HL-60 (cell line): ENCODE data around the gene HBE1.
"Not testable (repeated sequence)": the region's sequence is repeated elsewhere in the genome, so short reads cannot be mapped to it uniquely, and the experiment has no call there.

Experiments used
- DNase-seq, 2 experiments: peaks; one replicate each; pipeline ENCODE4 v3.0.0-alpha.2; 2010 to 2020; ENCODE audit warnings: low read depth in 1 of 2, low spot score in 1 of 2
- H3K27ac ChIP-seq: fragments of 250-450 bp; sonication (Bioruptor Pico); replicated peaks from 2 replicates; pipeline ENCODE4 v1.5.1; 2020; ENCODE audit warnings: mild to moderate bottlenecking, moderate library complexity
- H3K27me3 ChIP-seq: fragments of 250-450 bp; sonication (Bioruptor Pico); 2 replicates; pipeline ENCODE4 v1.5.1; 2021; ENCODE audit warnings: mild to moderate bottlenecking, moderate library complexity; ENCODE audit not compliant: insufficient read depth, poor library complexity, severe bottlenecking
- H3K4me3 ChIP-seq: replicated peaks from 2 replicates; pipeline ENCODE4 v1.5.1; 2011; ENCODE audit warnings: mild to moderate bottlenecking, control low read depth, low read length; ENCODE audit not compliant: insufficient read depth
- CTCF ChIP-seq: IDR thresholded peaks from one replicate; pipeline ENCODE4 v1.5.1; 2011; ENCODE audit warnings: low read length, control low read depth, inconsistent platforms; ENCODE audit not compliant: insufficient read depth
- GABPA ChIP-seq: IDR thresholded peaks from 2 replicates; pipeline ENCODE4 v1.6.1; 2012; ENCODE audit warnings: low read depth
- POLR2AphosphoS5 ChIP-seq: IDR thresholded peaks from 2 replicates; pipeline ENCODE4 v1.6.1; 2012; ENCODE audit warnings: low read depth
- REST ChIP-seq: IDR thresholded peaks from 2 replicates; pipeline ENCODE4 v1.6.1; 2012; ENCODE audit warnings: low read depth; ENCODE audit not compliant: insufficient replicate concordance
- SPI1 ChIP-seq: IDR thresholded peaks from 2 replicates; pipeline ENCODE4 v1.6.1; 2012; ENCODE audit warnings: low read depth, mild to moderate bottlenecking, borderline replicate concordance
- long read RNA-seq: library from polyadenylated mRNA; unstranded; transcript quantifications from one replicate; pipeline ENCODE4 v2.0.0, GENCODE V29; 2020

The HBE1 gene
- long read RNA-seq = 0 reads

- DNase-seq = no peak
- H3K4me3 ChIP-seq = no peak within 1 kb of the TSS
- no peaks in the 10 kb centered on the region for H3K27me3 ChIP-seq
- no peak within 1 kb of the TSS for H3K27ac ChIP-seq
- TF ChIP-seq SPI1 (no peak), REST (no peak), CTCF (no peak), POLR2AphosphoS5 (no peak), GABPA (no peak)
These were observed at the start of gene HBE1 for GRCh38 chr11:5269715-5270147. HBE1 (minus strand) TSS chr11:5269945; CDS start chr11:5269890, 55 bp downstream.

- DNase-seq = no peak
- Histone ChIP-seq H3K27ac (no peak overlapping the region), H3K4me3 (no peak overlapping the region), H3K27me3 (no peaks in the 10 kb centered on the region)
- TF ChIP-seq POLR2AphosphoS5 (no peak), SPI1 (no peak), REST (no peak), GABPA (no peak), CTCF (no peak)
These were observed 47.5 kb upstream of the HBE1 start for GRCh38 chr11:5317292-5317691.

- DNase-seq, H3K27me3 ChIP-seq, H3K4me3 ChIP-seq, H3K27ac ChIP-seq: not testable (repeated sequence)
These were observed 43.7 kb upstream of the HBE1 start for GRCh38 chr11:5313326-5314023.

GRCh38 chr11:5310423-5310822 lies 40.7 kb upstream of the HBE1 start:
- DNase-seq = no peak
- H3K4me3 ChIP-seq = no peak overlapping the region
- TF ChIP-seq CTCF = no peak
- TF ChIP-seq POLR2AphosphoS5 = no peak
- no peak for TF ChIP-seq GABPA
- TF ChIP-seq REST = no peak
- no peak for TF ChIP-seq SPI1
- H3K27me3 ChIP-seq = no peaks in the 10 kb centered on the region
- H3K27ac ChIP-seq = no peak overlapping the region
